HepG2 (cell line): Measurements from ENCODE around the gene YPEL5. TPM values are rescaled to one million over a fixed set of nuclear protein-coding genes. Genes with fewer than 3 reads are reported as not detected.

Experiments
- FOXA3 ChIP-seq: IDR thresholded peaks from 2 replicates; pipeline ENCODE4 v1.6.1; 2016; ENCODE audit warnings: missing genetic modification reagents, missing compliant biosample characterization
- ISL2 ChIP-seq: sonication (generic); formaldehyde crosslinking; IDR thresholded peaks from 2 replicates; pipeline ENCODE4 v1.5.0; 2020; ENCODE audit warnings: missing genetic modification reagents
- JARID2 ChIP-seq: sonication (generic); formaldehyde crosslinking; IDR thresholded peaks from 2 replicates; pipeline ENCODE4 v1.8.1; 2023; ENCODE audit warnings: missing genetic modification reagents, inconsistent platforms; ENCODE audit not compliant: insufficient replicate concordance
- KDM3A ChIP-seq: IDR thresholded peaks from 2 replicates; pipeline ENCODE4 v1.6.1; 2018; ENCODE audit warnings: low read depth, missing compliant biosample characterization
- MED1 ChIP-seq: sonication (generic); formaldehyde crosslinking; IDR thresholded peaks from 2 replicates; pipeline ENCODE4 v1.4.0; 2020; ENCODE audit warnings: missing genetic modification reagents
- NRL ChIP-seq: sonication (generic); formaldehyde crosslinking; IDR thresholded peaks from 2 replicates; pipeline ENCODE4 v1.5.0; 2020; ENCODE audit warnings: missing genetic modification reagents, mild to moderate bottlenecking, moderate library complexity, borderline replicate concordance
- RBM39 ChIP-seq: fragments of 200-400 bp; formaldehyde crosslinking; IDR thresholded peaks from one replicate; pipeline ENCODE4 v1.6.1; 2018; ENCODE audit warnings: antibody characterized with exemption, mild to moderate bottlenecking, low read depth, low read length; ENCODE audit not compliant: poor library complexity, severe bottlenecking
- RFXAP ChIP-seq: sonication (generic); formaldehyde crosslinking; IDR thresholded peaks from 2 replicates; pipeline ENCODE4 v1.4.0; 2020; ENCODE audit warnings: missing genetic modification reagents, borderline replicate concordance
- SOX13 ChIP-seq, 3 experiments: fragments of 450-650 bp in 1 of 3; sonication (generic) in 1 of 3; formaldehyde crosslinking in 1 of 3; IDR thresholded peaks in 2 of 3; conservative IDR thresholded peaks in 1 of 3; 2 replicates each; pipeline versions ENCODE4 v1.5.0 to v1.6.1; 2016 to 2020; ENCODE audit warnings: antibody characterized with exemption in 1 of 3, mild to moderate bottlenecking in 1 of 3, missing compliant biosample characterization in 1 of 3, missing genetic modification reagents in 1 of 3, moderate library complexity in 1 of 3
- SPEN ChIP-seq: sonication (generic); formaldehyde crosslinking; IDR thresholded peaks from 2 replicates; pipeline ENCODE4 v1.5.1; 2020; ENCODE audit warnings: low read depth, mild to moderate bottlenecking, missing genetic modification reagents
- ZNF546 ChIP-seq: sonication (generic); formaldehyde crosslinking; conservative IDR thresholded peaks from 2 replicates; pipeline ENCODE4 v1.8.1; 2023; ENCODE audit warnings: mild to moderate bottlenecking, missing genetic modification reagents
- ZNF557 ChIP-seq: sonication (generic); formaldehyde crosslinking; IDR thresholded peaks from 2 replicates; pipeline ENCODE4 v1.4.0; 2020; ENCODE audit warnings: missing genetic modification reagents
- ZNF703 ChIP-seq: sonication (generic); formaldehyde crosslinking; IDR thresholded peaks from 2 replicates; pipeline ENCODE4 v1.5.1; 2020; ENCODE audit warnings: missing genetic modification reagents, mild to moderate bottlenecking, moderate library complexity, borderline replicate concordance
- ZSCAN30 ChIP-seq: sonication (generic); formaldehyde crosslinking; IDR thresholded peaks from 2 replicates; pipeline ENCODE4 v1.5.0; 2020; ENCODE audit warnings: mild to moderate bottlenecking, missing genetic modification reagents
- polyA plus RNA-seq, 8 experiments: library from polyadenylated mRNA; depleted of rRNA in 3 of 8; stranded (reverse) in 7 of 8; unstranded in 1 of 8; fragments of >200 nt; fragmentation: Illumina TruSeq in 4 of 8; extraction: Trizol in 4 of 8; gene quantifications; 2 replicates each; pipeline versions ENCODE4 v1.2.1 to v1.2.3, GENCODE V29; 2011 to 2016; ENCODE audit warnings: low read depth in 4 of 8, missing spikeins in 1 of 8, mixed read lengths in 1 of 8; ENCODE audit not compliant: insufficient read depth in 1 of 8
- total RNA-seq, 5 experiments: library from RNA; depleted of rRNA; stranded (reverse); fragments of >200 nt; fragmentation: Illumina TruSeq; extraction: Trizol; gene quantifications; 2 replicates each; pipeline ENCODE4 v1.2.3, GENCODE V29; 2016; ENCODE audit warnings: low read depth in 1 of 5
- TF ChIP-seq, protein P1 (sequence below): sonication (generic); formaldehyde crosslinking; IDR thresholded peaks from 2 replicates; pipeline ENCODE4 v1.8.0; 2022; ENCODE audit warnings: missing genetic modification reagents, low read depth, mild to moderate bottlenecking, borderline replicate concordance
- TF ChIP-seq, protein P2 (sequence below): sonication (generic); formaldehyde crosslinking; IDR thresholded peaks from 2 replicates; pipeline ENCODE4 v1.4.0; 2020; ENCODE audit warnings: mild to moderate bottlenecking, missing genetic modification reagents
- TF ChIP-seq, protein P3 (sequence below): sonication (generic); formaldehyde crosslinking; IDR thresholded peaks from 2 replicates; pipeline ENCODE4 v1.4.0; 2020; ENCODE audit warnings: missing genetic modification reagents
- TF ChIP-seq, protein P4 (sequence below): sonication (generic); formaldehyde crosslinking; IDR thresholded peaks from 2 replicates; pipeline ENCODE4 v1.4.0; 2020; ENCODE audit warnings: missing genetic modification reagents

YPEL5 gene
- total and polyA plus RNA-seq, 2 of the 13 experiments (the other 11 are each of a cell fraction or from before 2014, with no cell fraction given) = 12.7 to 49.7 TPM

DNA sequence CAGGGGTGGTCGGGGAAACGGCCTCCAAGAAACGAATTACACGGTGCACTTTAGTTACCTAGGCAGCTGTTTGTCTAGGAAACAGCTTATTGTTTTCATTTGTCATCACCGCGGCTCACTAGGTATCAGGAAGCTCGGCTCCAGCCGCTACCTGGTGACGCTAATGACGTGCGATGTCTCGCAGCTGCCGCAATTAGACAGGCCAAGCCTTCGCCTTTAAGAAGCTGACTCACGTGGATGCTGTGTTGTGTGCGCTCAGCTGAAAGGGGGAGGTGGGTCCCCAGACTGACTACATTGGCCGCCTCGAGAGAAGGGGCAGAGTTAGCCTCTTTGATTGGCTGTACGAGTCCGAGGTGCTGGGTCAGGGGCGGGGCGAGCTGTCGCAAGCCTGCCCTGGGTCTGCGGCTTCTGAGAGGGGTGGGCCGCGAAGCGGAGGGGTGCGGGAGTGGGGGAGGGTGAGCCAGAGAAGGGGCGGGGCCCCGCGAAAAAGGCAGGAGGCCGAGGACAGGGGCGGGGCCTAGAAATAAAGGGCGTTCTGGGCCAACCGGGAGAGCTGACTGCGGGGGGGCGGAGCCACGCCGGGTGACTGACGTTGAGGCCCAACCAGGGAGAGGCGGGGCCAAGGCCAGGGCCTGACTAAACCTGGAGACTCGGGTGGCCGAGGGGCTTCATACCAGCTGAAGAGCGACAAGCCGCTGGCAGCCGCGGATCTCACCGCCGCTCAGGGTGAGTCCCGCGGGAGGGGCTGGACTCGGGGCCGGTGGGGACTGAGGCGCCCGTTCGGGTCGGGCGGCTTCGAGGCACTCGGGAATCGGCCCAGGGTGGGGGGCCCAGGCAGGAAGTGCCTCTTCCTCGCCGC lies at the start of gene YPEL5 (continued):
- no peak for TF ChIP-seq SOX13 (IDR thresholded peaks at IDR 0.05)
- TF ChIP-seq SOX13 (CRISPR knock-in tag; conservative IDR thresholded peaks at IDR 0.05 in 1 of 2, IDR thresholded peaks at IDR 0.05 in 1 of 2) = peak in 1 of 2 experiments; percentile 19; a peak in 2 of 4 replicates
- TF ChIP-seq NRL (CRISPR knock-in tag) = peak; percentile 49; the same call in 1 of the 2 replicates
- TF ChIP-seq ZNF703 = no peak
- TF ChIP-seq, protein P1, sequence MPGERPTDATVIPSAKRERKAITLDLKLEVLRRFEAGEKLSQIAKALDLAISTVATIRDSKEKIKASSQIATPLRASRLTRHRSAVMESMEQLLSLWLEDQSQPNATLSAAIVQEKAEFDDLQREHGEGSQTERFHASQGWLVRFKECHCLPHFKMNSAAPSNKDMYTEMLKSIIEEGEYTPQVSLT (CRISPR knock-in tag) = no peak
- TF ChIP-seq ZSCAN30 (CRISPR knock-in tag) = no peak
- TF ChIP-seq SPEN (CRISPR knock-in tag) = peak; percentile 85
- TF ChIP-seq, protein P2, sequence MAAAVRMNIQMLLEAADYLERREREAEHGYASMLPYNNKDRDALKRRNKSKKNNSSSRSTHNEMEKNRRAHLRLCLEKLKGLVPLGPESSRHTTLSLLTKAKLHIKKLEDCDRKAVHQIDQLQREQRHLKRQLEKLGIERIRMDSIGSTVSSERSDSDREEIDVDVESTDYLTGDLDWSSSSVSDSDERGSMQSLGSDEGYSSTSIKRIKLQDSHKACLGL (CRISPR knock-in tag) = 0 out of 2 replicates have a peak, but pooled peaks have one; percentile 36
- peak; percentile 34 for TF ChIP-seq MED1 (CRISPR knock-in tag)
- TF ChIP-seq KDM3A (CRISPR knock-in tag) = peak; percentile 51; the same call in 1 of the 2 replicates
- TF ChIP-seq, protein P3, sequence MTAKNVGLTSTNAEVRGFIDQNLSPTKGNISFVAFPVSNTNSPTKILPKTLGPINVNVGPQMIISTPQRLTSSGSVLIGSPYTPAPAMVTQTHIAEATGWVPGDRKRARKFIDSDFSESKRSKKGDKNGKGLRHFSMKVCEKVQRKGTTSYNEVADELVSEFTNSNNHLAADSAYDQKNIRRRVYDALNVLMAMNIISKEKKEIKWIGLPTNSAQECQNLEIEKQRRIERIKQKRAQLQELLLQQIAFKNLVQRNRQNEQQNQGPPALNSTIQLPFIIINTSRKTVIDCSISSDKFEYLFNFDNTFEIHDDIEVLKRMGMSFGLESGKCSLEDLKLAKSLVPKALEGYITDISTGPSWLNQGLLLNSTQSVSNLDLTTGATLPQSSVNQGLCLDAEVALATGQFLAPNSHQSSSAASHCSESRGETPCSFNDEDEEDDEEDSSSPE (CRISPR knock-in tag) = peak; percentile 27; the same call in 1 of the 2 replicates
- no peak for TF ChIP-seq JARID2
- TF ChIP-seq FOXA3 (CRISPR knock-in tag) = 0 out of 2 replicates have a peak, but pooled peaks have one; percentile 39
- TF ChIP-seq ZNF557 = peak; percentile 89; the same call in 1 of the 2 replicates
- TF ChIP-seq RFXAP (CRISPR knock-in tag) = peak; percentile 75; the same call in 1 of the 2 replicates
- TF ChIP-seq ISL2 (CRISPR knock-in tag) = 0 out of 2 replicates have a peak, but pooled peaks have one; percentile 22
- TF ChIP-seq ZNF546 (CRISPR knock-in tag) = no peak; the same call in 1 of the 2 replicates
- TF ChIP-seq, protein P4, sequence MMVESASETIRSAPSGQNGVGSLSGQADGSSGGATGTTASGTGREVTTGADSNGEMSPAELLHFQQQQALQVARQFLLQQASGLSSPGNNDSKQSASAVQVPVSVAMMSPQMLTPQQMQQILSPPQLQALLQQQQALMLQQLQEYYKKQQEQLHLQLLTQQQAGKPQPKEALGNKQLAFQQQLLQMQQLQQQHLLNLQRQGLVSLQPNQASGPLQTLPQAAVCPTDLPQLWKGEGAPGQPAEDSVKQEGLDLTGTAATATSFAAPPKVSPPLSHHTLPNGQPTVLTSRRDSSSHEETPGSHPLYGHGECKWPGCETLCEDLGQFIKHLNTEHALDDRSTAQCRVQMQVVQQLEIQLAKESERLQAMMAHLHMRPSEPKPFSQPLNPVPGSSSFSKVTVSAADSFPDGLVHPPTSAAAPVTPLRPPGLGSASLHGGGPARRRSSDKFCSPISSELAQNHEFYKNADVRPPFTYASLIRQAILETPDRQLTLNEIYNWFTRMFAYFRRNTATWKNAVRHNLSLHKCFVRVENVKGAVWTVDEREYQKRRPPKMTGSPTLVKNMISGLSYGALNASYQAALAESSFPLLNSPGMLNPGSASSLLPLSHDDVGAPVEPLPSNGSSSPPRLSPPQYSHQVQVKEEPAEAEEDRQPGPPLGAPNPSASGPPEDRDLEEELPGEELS (CRISPR knock-in tag) = peak; percentile 69
- peak; percentile 65 for TF ChIP-seq RBM39
